Measurements from ENCODE around the gene LGALS9B. TPM values are rescaled to one million over a fixed set of nuclear protein-coding genes. Genes with fewer than 3 reads are reported as not detected.
"Not testable (repeated sequence)": the region's sequence is repeated elsewhere in the genome, so short reads cannot be mapped to it uniquely, and the experiment has no call there.

LGALS9B gene
- total and polyA plus RNA-seq, 2 donors (not counting 1 experiment from before 2014, with no cell fraction given), result not detected

- H3K4me3 ChIP-seq (ENCODE audit: control extremely low read depth in 1 of 5, extremely low read depth in 1 of 5, insufficient read depth in 1 of 5, low read depth in 2 of 5, low read length in 4 of 5); H3K27me3 Mint-ChIP-seq; H3K4me1 ChIP-seq (ENCODE audit: control insufficient read depth in 2 of 2, insufficient read depth in 2 of 2, low read length in 2 of 2); CTCF ChIA-PET; DNase-seq; H3K27ac ChIP-seq (ENCODE audit: low read length in 2 of 2); H3K27ac Mint-ChIP-seq; POLR2A ChIA-PET; H4K20me1 ChIP-seq (ENCODE audit: control insufficient read depth, insufficient read depth, low read length, poor library complexity, severe bottlenecking); H3K4me3 Mint-ChIP-seq; H3K4me1 Mint-ChIP-seq; H3K79me2 ChIP-seq (ENCODE audit: control insufficient read depth, insufficient read depth, low read length); H3K4me2 ChIP-seq (replicated peaks; ENCODE audit: low read depth, low read length, poor library complexity, severe bottlenecking); H2AFZ ChIP-seq (ENCODE audit: insufficient read depth, low read depth, low read length, poor library complexity, severe bottlenecking); intact Hi-C loops (cut with micrococcal nuclease); H3K36me3 ChIP-seq (replicated peaks in 1 of 2; ENCODE audit: control extremely low read depth in 1 of 2, control insufficient read depth in 1 of 2, extremely low read depth in 1 of 2, insufficient read depth in 2 of 2, low read length in 1 of 2); ATAC-seq (ENCODE audit: low read depth); H3K9me3 Mint-ChIP-seq (ENCODE audit: insufficient read depth); H3K27me3 ChIP-seq (replicated peaks in 1 of 4; ENCODE audit: control extremely low read depth in 1 of 4, control insufficient read depth in 3 of 4, insufficient read depth in 4 of 4, low read length in 3 of 4); H3K9me3 ChIP-seq (ENCODE audit: control extremely low read depth in 1 of 3, control insufficient read depth in 2 of 3, insufficient read depth in 1 of 3, low read length in 2 of 3); H3K9ac ChIP-seq (ENCODE audit: low read length): not testable (repeated sequence)
- WGBS (ENCODE audit: insufficient coverage), result no CpG with 5 or more reads among the region's 4 CpGs
These were observed 2.6 kb upstream of the LGALS9B start for GRCh38 chr17:20469946-20470345.

- CTCF ChIA-PET; ATAC-seq (ENCODE audit: low read depth); H3K9me3 Mint-ChIP-seq (ENCODE audit: insufficient read depth); H4K20me1 ChIP-seq (ENCODE audit: control insufficient read depth, insufficient read depth, low read length, poor library complexity, severe bottlenecking); H3K27ac ChIP-seq (ENCODE audit: low read length in 2 of 2); H2AFZ ChIP-seq (ENCODE audit: insufficient read depth, low read depth, low read length, poor library complexity, severe bottlenecking); H3K79me2 ChIP-seq (ENCODE audit: control insufficient read depth, insufficient read depth, low read length); H3K4me1 ChIP-seq (ENCODE audit: control insufficient read depth in 2 of 2, insufficient read depth in 2 of 2, low read length in 2 of 2); H3K27me3 ChIP-seq (replicated peaks in 1 of 4; ENCODE audit: control extremely low read depth in 1 of 4, control insufficient read depth in 3 of 4, insufficient read depth in 4 of 4, low read length in 3 of 4); H3K4me3 ChIP-seq (ENCODE audit: control extremely low read depth in 1 of 5, extremely low read depth in 1 of 5, insufficient read depth in 1 of 5, low read depth in 2 of 5, low read length in 4 of 5); H3K4me1 Mint-ChIP-seq; H3K4me3 Mint-ChIP-seq; H3K27ac Mint-ChIP-seq; DNase-seq; H3K36me3 ChIP-seq (replicated peaks in 1 of 2; ENCODE audit: control extremely low read depth in 1 of 2, control insufficient read depth in 1 of 2, extremely low read depth in 1 of 2, insufficient read depth in 2 of 2, low read length in 1 of 2); H3K4me2 ChIP-seq (replicated peaks; ENCODE audit: low read depth, low read length, poor library complexity, severe bottlenecking); POLR2A ChIA-PET; intact Hi-C loops (cut with micrococcal nuclease); H3K27me3 Mint-ChIP-seq; H3K9ac ChIP-seq (ENCODE audit: low read length); H3K9me3 ChIP-seq (ENCODE audit: control extremely low read depth in 1 of 3, control insufficient read depth in 2 of 3, insufficient read depth in 1 of 3, low read length in 2 of 3): not testable (repeated sequence)
- no CpG with 5 or more reads among the region's 4 CpGs for WGBS (ENCODE audit: insufficient coverage)
These were observed 1.8 kb upstream of the LGALS9B start for GRCh38 chr17:20469107-20469506.

GRCh38 chr17:20466999-20467398, 340 bp downstream of the LGALS9B start:
- no CpG with 5 or more reads among the region's 5 CpGs for WGBS (ENCODE audit: insufficient coverage)
- DNase-seq, result peak; percentile 10

GRCh38 chr17:20466553-20466952, 786 bp downstream of the LGALS9B start:
- not testable (repeated sequence) for H3K4me3 Mint-ChIP-seq; ATAC-seq (ENCODE audit: low read depth)

More at GRCh38 chr17:20466999-20467398, 340 bp downstream of the LGALS9B start:
- H3K79me2 ChIP-seq (ENCODE audit: control insufficient read depth, insufficient read depth, low read length); H3K27me3 ChIP-seq (replicated peaks in 1 of 4; ENCODE audit: control extremely low read depth in 1 of 4, control insufficient read depth in 3 of 4, insufficient read depth in 4 of 4, low read length in 3 of 4); H4K20me1 ChIP-seq (ENCODE audit: control insufficient read depth, insufficient read depth, low read length, poor library complexity, severe bottlenecking); H3K36me3 ChIP-seq (replicated peaks in 1 of 2; ENCODE audit: control extremely low read depth in 1 of 2, control insufficient read depth in 1 of 2, extremely low read depth in 1 of 2, insufficient read depth in 2 of 2, low read length in 1 of 2); H3K9me3 ChIP-seq (ENCODE audit: control extremely low read depth in 1 of 3, control insufficient read depth in 2 of 3, insufficient read depth in 1 of 3, low read length in 2 of 3); H3K27ac ChIP-seq (ENCODE audit: low read length in 2 of 2); H3K4me3 ChIP-seq (ENCODE audit: control extremely low read depth in 1 of 5, extremely low read depth in 1 of 5, insufficient read depth in 1 of 5, low read depth in 2 of 5, low read length in 4 of 5); H3K27ac Mint-ChIP-seq; H3K9ac ChIP-seq (ENCODE audit: low read length); intact Hi-C loops (cut with micrococcal nuclease); H2AFZ ChIP-seq (ENCODE audit: insufficient read depth, low read depth, low read length, poor library complexity, severe bottlenecking); H3K9me3 Mint-ChIP-seq (ENCODE audit: insufficient read depth); CTCF ChIA-PET; H3K4me2 ChIP-seq (replicated peaks; ENCODE audit: low read depth, low read length, poor library complexity, severe bottlenecking); H3K27me3 Mint-ChIP-seq; POLR2A ChIA-PET; H3K4me1 Mint-ChIP-seq; H3K4me1 ChIP-seq (ENCODE audit: control insufficient read depth in 2 of 2, insufficient read depth in 2 of 2, low read length in 2 of 2): not testable (repeated sequence)
- ATAC-seq (ENCODE audit: low read depth), result peak; percentile 21
- peak overlapping the region; percentile 37 for H3K4me3 Mint-ChIP-seq

More at GRCh38 chr17:20466553-20466952, 786 bp downstream of the LGALS9B start:
- H2AFZ ChIP-seq (ENCODE audit: insufficient read depth, low read depth, low read length, poor library complexity, severe bottlenecking); H4K20me1 ChIP-seq (ENCODE audit: control insufficient read depth, insufficient read depth, low read length, poor library complexity, severe bottlenecking); POLR2A ChIA-PET; H3K9ac ChIP-seq (ENCODE audit: low read length); intact Hi-C loops (cut with micrococcal nuclease); H3K4me1 Mint-ChIP-seq; H3K27me3 ChIP-seq (replicated peaks in 1 of 4; ENCODE audit: control extremely low read depth in 1 of 4, control insufficient read depth in 3 of 4, insufficient read depth in 4 of 4, low read length in 3 of 4); H3K27ac Mint-ChIP-seq; H3K4me2 ChIP-seq (replicated peaks; ENCODE audit: low read depth, low read length, poor library complexity, severe bottlenecking); H3K9me3 Mint-ChIP-seq (ENCODE audit: insufficient read depth); H3K79me2 ChIP-seq (ENCODE audit: control insufficient read depth, insufficient read depth, low read length); H3K27me3 Mint-ChIP-seq; H3K27ac ChIP-seq (ENCODE audit: low read length in 2 of 2); DNase-seq; H3K36me3 ChIP-seq (replicated peaks in 1 of 2; ENCODE audit: control extremely low read depth in 1 of 2, control insufficient read depth in 1 of 2, extremely low read depth in 1 of 2, insufficient read depth in 2 of 2, low read length in 1 of 2); H3K9me3 ChIP-seq (ENCODE audit: control extremely low read depth in 1 of 3, control insufficient read depth in 2 of 3, insufficient read depth in 1 of 3, low read length in 2 of 3); H3K4me1 ChIP-seq (ENCODE audit: control insufficient read depth in 2 of 2, insufficient read depth in 2 of 2, low read length in 2 of 2); CTCF ChIA-PET; H3K4me3 ChIP-seq (ENCODE audit: control extremely low read depth in 1 of 5, extremely low read depth in 1 of 5, insufficient read depth in 1 of 5, low read depth in 2 of 5, low read length in 4 of 5): not testable (repeated sequence)
- WGBS (ENCODE audit: insufficient coverage), result no CpG with 5 or more reads among the region's 5 CpGs

Measured in B cell (primary cell).